Gastroesophageal sphincter (tissue), 3 donors: ENCODE data around the gene DCDC1.

Source experiments
- CTCF ChIP-seq, 4 experiments: fragments of 200-600 bp in 2 of 4; fragments of 450-650 bp in 2 of 4; sonication (generic) in 1 of 4; IDR thresholded peaks; one replicate each; pipeline ENCODE4 v1.5.1; 2017 to 2019; ENCODE audit warnings: antibody characterized with exemption in 4 of 4, mild to moderate bottlenecking in 2 of 4, moderate library complexity in 2 of 4
- POLR2A ChIP-seq, 2 donors: fragments of 450-650 bp; IDR thresholded peaks; one replicate each; pipeline ENCODE4 v1.6.1; 2017; ENCODE audit warnings: antibody characterized with exemption in 2 of 2, mild to moderate bottlenecking in 2 of 2, moderate library complexity in 1 of 2
- POLR2AphosphoS5 ChIP-seq: sonication (generic); formaldehyde crosslinking; IDR thresholded peaks from one replicate; pipeline ENCODE4 v1.6.1; 2017; ENCODE audit warnings: antibody characterized with exemption

DNA sequence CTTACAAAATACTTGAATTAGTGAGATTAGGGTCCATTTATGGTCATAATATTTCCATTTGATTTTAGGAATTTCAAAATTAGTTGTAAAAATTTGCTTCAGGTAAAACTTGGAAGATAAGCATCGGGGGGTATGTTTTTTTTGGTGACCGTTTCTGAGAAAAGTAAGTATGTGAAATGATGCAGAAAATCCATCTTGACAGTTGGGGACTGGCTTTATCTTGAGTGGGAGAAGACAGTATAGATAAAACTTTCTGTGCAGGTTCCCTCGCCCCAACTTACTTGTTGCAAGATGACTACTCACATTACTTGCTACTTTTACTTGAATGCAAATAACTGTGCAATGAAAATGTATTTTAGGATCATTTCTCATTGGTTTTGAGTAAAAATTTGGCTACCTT is 49.6 kb upstream of the DCDC1 start:
- TF ChIP-seq POLR2AphosphoS5: no peak
- TF ChIP-seq CTCF (IDR thresholded peaks at IDR 0.05): no peak
- TF ChIP-seq POLR2A (IDR thresholded peaks at IDR 0.05): no peak
